Measurements from ENCODE around the gene CHAD.

DNA sequence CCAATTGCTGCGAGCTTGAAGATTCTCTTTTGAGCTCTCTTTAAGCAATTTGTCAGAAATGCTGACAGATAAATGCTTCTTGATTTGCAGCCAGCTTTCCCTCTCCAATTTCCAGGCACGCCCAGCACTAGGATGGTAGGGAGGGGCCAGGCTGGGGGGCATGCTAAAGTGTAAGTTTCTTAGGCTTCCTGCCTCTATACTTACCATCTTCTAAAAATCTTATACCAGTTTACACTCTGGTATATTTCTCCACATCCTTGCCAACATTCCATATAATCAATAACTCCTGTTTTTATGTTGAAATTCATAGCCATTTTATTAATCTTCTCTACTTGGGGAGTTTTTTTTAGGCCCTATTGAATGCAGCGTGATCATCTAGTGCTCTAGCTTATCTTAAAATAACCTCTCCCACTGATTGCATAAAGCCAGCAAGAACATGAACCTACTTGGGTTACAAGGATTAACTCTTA is 25.1 kb downstream of the CHAD start:
- TF ChIP-seq CTCF (IDR thresholded peaks at IDR 0.05; ENCODE audit: extremely low read depth in 1 of 2, insufficient read depth in 1 of 2, low read depth in 1 of 2, low read length in 2 of 2) = no peak
- no peak for TF ChIP-seq POLR2A (IDR thresholded peaks at IDR 0.05; ENCODE audit: low read depth, low read length)
- TF ChIP-seq JUN (IDR thresholded peaks at IDR 0.05; ENCODE audit: borderline replicate concordance, insufficient read depth, insufficient read length, low read depth) = no peak
